H9 (cell line): ENCODE results near the gene AFMID. TPM values are rescaled to one million over a fixed set of nuclear protein-coding genes. Genes with fewer than 3 reads are reported as not detected.

Source experiments
- DNase-seq: peaks from one replicate; pipeline ENCODE4 v3.0.0-alpha.2; 2017
- H2AFZ ChIP-seq: one replicate; pipeline ENCODE4 v1.6.1; 2013; ENCODE audit warnings: mild to moderate bottlenecking, low read length, control low read depth, moderate library complexity
- H2AK5ac ChIP-seq: 2 replicates; pipeline ENCODE4 v1.6.1; 2013; ENCODE audit warnings: low read length, control low read depth, mixed read lengths; ENCODE audit not compliant: insufficient read length
- H2BK120ac ChIP-seq: one replicate; pipeline ENCODE4 v1.6.1; 2013; ENCODE audit warnings: low read depth, mild to moderate bottlenecking, low read length, control low read depth, inconsistent platforms; ENCODE audit not compliant: poor library complexity, severe bottlenecking
- H2BK12ac ChIP-seq: 2 replicates; pipeline ENCODE4 v1.6.1; 2013; ENCODE audit warnings: low read length, control low read depth, mixed read lengths, low read depth; ENCODE audit not compliant: insufficient read length
- H2BK15ac ChIP-seq: 2 replicates; pipeline ENCODE4 v1.6.1; 2013; ENCODE audit warnings: low read depth, low read length, control low read depth
- H2BK20ac ChIP-seq: one replicate; pipeline ENCODE4 v1.6.1; 2013; ENCODE audit warnings: low read depth, mild to moderate bottlenecking, low read length, control low read depth, inconsistent platforms; ENCODE audit not compliant: poor library complexity, severe bottlenecking
- H2BK5ac ChIP-seq: 2 replicates; pipeline ENCODE4 v1.6.1; 2013; ENCODE audit warnings: low read length, control low read depth, mixed read lengths; ENCODE audit not compliant: insufficient read length
- H3K14ac ChIP-seq: 2 replicates; pipeline ENCODE4 v1.6.1; 2013; ENCODE audit warnings: low read length, control low read depth; ENCODE audit not compliant: insufficient read depth
- H3K18ac ChIP-seq: 2 replicates; pipeline ENCODE4 v1.6.1; 2013; ENCODE audit warnings: low read depth, mild to moderate bottlenecking, mixed read lengths, low read length, control low read depth; ENCODE audit not compliant: insufficient read length
- H3K23ac ChIP-seq: 2 replicates; pipeline ENCODE4 v1.6.1; 2013; ENCODE audit warnings: low read length, control low read depth, mixed read lengths, low read depth; ENCODE audit not compliant: insufficient read length
- H3K23me2 ChIP-seq: 2 replicates; pipeline ENCODE4 v1.6.1; 2013; ENCODE audit warnings: low read depth, mild to moderate bottlenecking, mixed read lengths, low read length, control low read depth; ENCODE audit not compliant: insufficient read length, poor library complexity, severe bottlenecking
- H3K27ac ChIP-seq: 2 replicates; pipeline ENCODE4 v1.5.1; 2013; ENCODE audit warnings: low read length, control low read depth, mixed read lengths, low read depth; ENCODE audit not compliant: insufficient read length
- H3K27me3 ChIP-seq: 2 replicates; pipeline ENCODE4 v1.6.1; 2013; ENCODE audit warnings: low read length, control low read depth, inconsistent platforms; ENCODE audit not compliant: insufficient read depth
- H3K4ac ChIP-seq: 2 replicates; pipeline ENCODE4 v1.6.1; 2013; ENCODE audit warnings: low read depth, mild to moderate bottlenecking, control low read depth, inconsistent platforms, low read length, moderate library complexity
- H3K4me1 ChIP-seq: 2 replicates; pipeline ENCODE4 v1.6.1; 2013; ENCODE audit warnings: low read length, control low read depth, inconsistent platforms; ENCODE audit not compliant: insufficient read depth
- H3K4me2 ChIP-seq: 2 replicates; pipeline ENCODE4 v1.6.1; 2013; ENCODE audit warnings: low read length, control low read depth, mixed read lengths; ENCODE audit not compliant: insufficient read length, insufficient read depth
- H3K56ac ChIP-seq: 2 replicates; pipeline ENCODE4 v1.6.1; 2013; ENCODE audit warnings: low read depth, mild to moderate bottlenecking, mixed read lengths, low read length, control low read depth; ENCODE audit not compliant: insufficient read length
- H3K79me1 ChIP-seq: 2 replicates; pipeline ENCODE4 v1.6.1; 2013; ENCODE audit warnings: low read depth, mild to moderate bottlenecking, moderate library complexity, low read length, control low read depth, inconsistent platforms; ENCODE audit not compliant: insufficient read depth, poor library complexity, severe bottlenecking
- H3K79me2 ChIP-seq: 2 replicates; pipeline ENCODE4 v1.6.1; 2013; ENCODE audit warnings: low read length, control low read depth, inconsistent platforms; ENCODE audit not compliant: insufficient read depth
- H3K9ac ChIP-seq: 2 replicates; pipeline ENCODE4 v1.6.1; 2013; ENCODE audit warnings: low read length, control low read depth, mixed read lengths; ENCODE audit not compliant: insufficient read length; ENCODE audit errors: extremely low read depth
- H3K9me3 ChIP-seq: one replicate; pipeline ENCODE4 v1.6.1; 2013; ENCODE audit warnings: low read depth, low read length, inconsistent platforms; ENCODE audit not compliant: control insufficient read depth
- H3T11ph ChIP-seq: one replicate; pipeline ENCODE4 v1.6.1; 2013; ENCODE audit warnings: mild to moderate bottlenecking, low read length, control low read depth, inconsistent platforms
- H4K20me1 ChIP-seq: one replicate; pipeline ENCODE4 v1.6.1; 2013; ENCODE audit not compliant: control insufficient read depth, insufficient read length, insufficient read depth
- H4K5ac ChIP-seq: 2 replicates; pipeline ENCODE4 v1.6.1; 2013; ENCODE audit warnings: low read depth, mild to moderate bottlenecking, mixed read lengths, low read length, control low read depth; ENCODE audit not compliant: insufficient read length
- H4K8ac ChIP-seq: replicated peaks from 2 replicates; pipeline ENCODE4 v1.6.1; 2013; ENCODE audit warnings: low read length, control low read depth, mixed read lengths, low read depth; ENCODE audit not compliant: insufficient read length
- H4K91ac ChIP-seq: 2 replicates; pipeline ENCODE4 v1.6.1; 2013; ENCODE audit warnings: low read depth, mild to moderate bottlenecking, moderate library complexity, mixed read lengths, low read length, control low read depth; ENCODE audit not compliant: insufficient read length
- H3K27ac Mint-ChIP-seq, 3 experiments: 2 replicates in 2 of 3; 3 replicates in 1 of 3; pipeline ENCODE4 v1.8.0; 2020 to 2021; ENCODE audit warnings: mixed read lengths in 3 of 3, mild to moderate bottlenecking in 1 of 3, moderate library complexity in 1 of 3
- H3K27me3 Mint-ChIP-seq: 2 replicates; pipeline ENCODE4 v1.8.0; 2021; ENCODE audit warnings: low read depth, mild to moderate bottlenecking, moderate library complexity, mixed read lengths
- H3K36me3 Mint-ChIP-seq, 3 experiments: 2 replicates in 2 of 3; 3 replicates in 1 of 3; pipeline ENCODE4 v1.8.0; 2020 to 2021; ENCODE audit warnings: low read depth in 3 of 3, mixed read lengths in 3 of 3; ENCODE audit not compliant: insufficient read depth in 1 of 3
- H3K4me1 Mint-ChIP-seq, 2 experiments: 2 replicates each; pipeline ENCODE4 v1.8.0; 2020; ENCODE audit warnings: mixed read lengths in 2 of 2
- H3K4me3 Mint-ChIP-seq, 2 experiments: 2 replicates in 1 of 2; 3 replicates in 1 of 2; pipeline ENCODE4 v1.8.0; 2020 to 2021; ENCODE audit warnings: mild to moderate bottlenecking in 2 of 2, mixed read lengths in 2 of 2, moderate library complexity in 1 of 2
- H3K9me3 Mint-ChIP-seq, 2 experiments: 2 replicates in 1 of 2; 3 replicates in 1 of 2; pipeline ENCODE4 v1.8.0; 2020; ENCODE audit warnings: mild to moderate bottlenecking in 2 of 2, mixed read lengths in 2 of 2, moderate library complexity in 1 of 2
- WGBS: extraction: QIAGEN DNeasy Blood & Tissue Kit; methylation state at CpG from one replicate; pipeline ENCODE4 v1.1.7; 2013; ENCODE audit warnings: missing lambda C conversion rate, low lambda C conversion rate, mixed read lengths; ENCODE audit not compliant: insufficient read length; ENCODE audit errors: extremely low coverage; 5-methylcytosine and 5-hydroxymethylcytosine counted together
- total RNA-seq: library from RNA; stranded (reverse); gene quantifications from 2 replicates; pipeline ENCODE4 v1.2.1, GENCODE V29; 2021
- TF ChIP-seq, protein P1 (sequence below): fragments of 200-600 bp; sonication (generic); conservative IDR thresholded peaks from 3 replicates; pipeline ENCODE4 v1.8.0; 2021; ENCODE audit warnings: antibody characterized with exemption, mild to moderate bottlenecking

The AFMID gene
- total RNA-seq, 1 experiment from 2014 or later: 64.1 TPM

DNA sequence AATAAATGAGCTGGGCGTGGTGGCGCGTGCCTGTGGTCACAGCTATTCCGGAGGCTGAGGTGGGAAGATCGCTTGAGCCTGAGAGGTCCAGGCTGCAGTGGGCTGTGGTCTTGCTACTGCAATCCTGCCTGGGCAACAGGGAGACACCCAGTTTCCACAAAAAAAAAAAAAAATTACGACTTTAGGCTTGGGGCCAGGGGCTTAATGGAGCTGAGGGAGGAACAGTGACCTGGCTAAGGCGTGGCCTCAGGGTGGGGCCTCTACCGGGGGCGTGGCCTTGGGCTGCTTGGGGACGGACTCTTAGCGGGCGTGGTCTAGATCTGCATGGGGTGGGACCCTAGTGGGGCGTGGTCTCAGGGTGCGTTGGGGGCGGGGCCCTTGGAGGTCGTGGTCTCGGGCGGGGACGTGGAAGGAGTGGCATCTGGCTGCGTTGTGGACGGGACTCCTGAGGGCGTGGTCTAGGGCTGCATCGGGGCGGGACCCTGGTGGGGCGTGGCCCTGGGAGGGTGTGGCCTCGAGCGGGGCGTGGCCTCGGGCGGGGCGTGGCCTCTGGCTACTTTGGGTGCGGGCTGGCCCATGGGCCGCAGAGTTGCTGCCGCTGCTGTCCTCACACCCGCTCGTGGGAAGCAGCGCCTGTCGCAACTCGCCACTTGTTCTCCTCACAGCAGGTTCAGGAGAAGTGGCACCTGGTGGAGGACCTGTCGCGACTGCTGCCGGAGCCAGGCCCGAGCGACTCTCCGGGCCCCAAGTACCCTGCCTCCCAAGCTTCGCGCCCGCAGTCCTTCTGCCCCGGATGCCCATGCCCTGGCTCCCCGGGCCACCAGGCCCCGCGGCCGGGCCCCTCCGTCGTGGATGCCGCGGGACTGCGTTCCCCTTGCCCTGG lies 46.8 kb upstream of the AFMID start:
- Histone ChIP-seq H2BK20ac (no peak overlapping the region), H3K4me1 (peaks cover 3% of the 10 kb centered on the region; the same call in 1 of the 2 replicates), H3K56ac (no peak overlapping the region), H3K14ac (no peak overlapping the region), H3K4me2 (peak overlapping the region; percentile 46), H2BK5ac (no peak overlapping the region), H2AK5ac (no peak overlapping the region), H3K23ac (no peak overlapping the region), H3K9me3 (no peaks in the 10 kb centered on the region), H3K79me2 (no peaks in the 10 kb centered on the region), H3K27me3 (no peaks in the 10 kb centered on the region), H2BK15ac (no peak overlapping the region), H4K8ac (no peak overlapping the region), H3K27ac (no peak overlapping the region), H2AFZ (no peak overlapping the region), H2BK120ac (no peak overlapping the region), H4K5ac (no peak overlapping the region), H3T11ph (no peak overlapping the region), H3K79me1 (no peaks in the 10 kb centered on the region), H3K18ac (no peak overlapping the region), H3K9ac (no peak overlapping the region), H2BK12ac (no peak overlapping the region), H4K20me1 (no peaks in the 10 kb centered on the region), H4K91ac (no peak overlapping the region), H3K23me2 (no peaks in the 10 kb centered on the region), H3K4ac (no peak overlapping the region)
- Mint-ChIP-seq H3K9me3 (no peaks in the 10 kb centered on the region; a peak in 1 of 5 replicates), H3K36me3 (no peaks in the 10 kb centered on the region), H3K4me1 (peaks cover 3 to 27% of the 10 kb centered on the region in 2 experiments), H3K4me3 (peak overlapping the region; percentile 22 to 66; a peak in 4 of 5 replicates), H3K27ac (peak overlapping the region in 2 of 3 experiments; percentile 51 to 52; a peak in 2 of 7 replicates), H3K27me3 (peaks cover 4% of the 10 kb centered on the region)
- peak; percentile 100 for DNase-seq
- WGBS: no CpG with 5 or more reads among the region's 58 CpGs
- TF ChIP-seq, protein P1, sequence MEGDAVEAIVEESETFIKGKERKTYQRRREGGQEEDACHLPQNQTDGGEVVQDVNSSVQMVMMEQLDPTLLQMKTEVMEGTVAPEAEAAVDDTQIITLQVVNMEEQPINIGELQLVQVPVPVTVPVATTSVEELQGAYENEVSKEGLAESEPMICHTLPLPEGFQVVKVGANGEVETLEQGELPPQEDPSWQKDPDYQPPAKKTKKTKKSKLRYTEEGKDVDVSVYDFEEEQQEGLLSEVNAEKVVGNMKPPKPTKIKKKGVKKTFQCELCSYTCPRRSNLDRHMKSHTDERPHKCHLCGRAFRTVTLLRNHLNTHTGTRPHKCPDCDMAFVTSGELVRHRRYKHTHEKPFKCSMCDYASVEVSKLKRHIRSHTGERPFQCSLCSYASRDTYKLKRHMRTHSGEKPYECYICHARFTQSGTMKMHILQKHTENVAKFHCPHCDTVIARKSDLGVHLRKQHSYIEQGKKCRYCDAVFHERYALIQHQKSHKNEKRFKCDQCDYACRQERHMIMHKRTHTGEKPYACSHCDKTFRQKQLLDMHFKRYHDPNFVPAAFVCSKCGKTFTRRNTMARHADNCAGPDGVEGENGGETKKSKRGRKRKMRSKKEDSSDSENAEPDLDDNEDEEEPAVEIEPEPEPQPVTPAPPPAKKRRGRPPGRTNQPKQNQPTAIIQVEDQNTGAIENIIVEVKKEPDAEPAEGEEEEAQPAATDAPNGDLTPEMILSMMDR: no peak
